ENCODE data around the gene UNK. TPM values are rescaled to one million over a fixed set of nuclear protein-coding genes. Genes with fewer than 3 reads are reported as not detected.
A peak's percentile ranks its signal among the peaks of the same experiment; 100 is the strongest.

Gene UNK
- polyA plus RNA-seq, 4 donors: 8.9 to 34.3 (median 16.3) TPM

DNA sequence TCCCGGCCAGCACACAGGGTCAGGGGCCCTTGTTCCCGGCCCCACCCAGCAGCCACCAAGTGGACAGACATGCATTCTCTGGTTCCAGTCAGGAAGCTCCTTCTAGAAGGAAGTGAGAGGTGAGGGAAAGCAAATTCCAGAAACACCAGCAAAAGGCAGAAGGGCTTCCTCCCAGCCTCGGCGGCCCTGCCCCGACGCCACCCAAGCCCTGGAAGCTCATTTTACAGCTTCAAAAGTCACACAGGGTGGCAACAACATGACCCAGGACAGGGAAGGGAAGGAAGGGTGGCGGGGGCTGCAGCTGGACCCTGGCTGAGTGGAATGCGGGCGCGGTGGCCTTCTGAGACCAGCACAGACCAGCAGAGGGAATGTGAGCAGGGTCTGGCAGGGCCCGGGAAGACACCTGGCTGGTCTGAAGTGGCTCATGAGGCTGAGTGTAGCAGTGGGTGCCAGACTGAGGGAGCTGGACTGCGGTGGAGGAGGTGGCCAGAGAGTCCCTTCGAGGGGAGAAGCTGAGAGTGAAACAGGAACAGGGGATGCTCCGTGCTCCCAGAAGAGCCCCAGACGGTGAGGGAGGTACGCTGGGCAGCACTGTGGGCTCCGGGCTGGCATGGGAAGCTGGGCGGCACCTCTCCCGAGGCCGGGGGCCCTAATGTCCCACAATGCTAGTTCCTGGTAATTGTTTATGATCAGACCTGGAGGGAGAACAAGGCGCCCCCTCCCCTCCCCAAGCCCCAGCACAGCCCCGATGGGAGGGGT, 61.5 kb downstream of the UNK start:
- no peaks in the 10 kb centered on the region for H3K9me3 ChIP-seq (ENCODE audit: control insufficient read depth in 2 of 2, insufficient read depth in 1 of 2, low read depth in 1 of 2, low read length in 1 of 2)
- DNase-seq: no peak
- no peaks in the 10 kb centered on the region for H3K27me3 ChIP-seq (ENCODE audit: control insufficient read depth in 3 of 3, insufficient read depth in 3 of 3, low read length in 3 of 3)
- no peak overlapping the region for H3K4me3 ChIP-seq (ENCODE audit: low read depth in 1 of 3, low read length in 3 of 3)
- 77 to 81% (median 79%) methylated on average over 22 of the region's 22 CpGs for WGBS, 3 donors
- H3K36me3 ChIP-seq (ENCODE audit: control insufficient read depth in 3 of 3, insufficient read depth in 2 of 3, low read depth in 1 of 3, low read length in 3 of 3): peaks cover 17 to 76% (median 18%) of the 10 kb centered on the region in 3 donors
- H3K4me1 ChIP-seq (ENCODE audit: control insufficient read depth in 3 of 3, insufficient read depth in 2 of 3, low read depth in 1 of 3, low read length in 2 of 3): peaks cover 2 to 57% (median 7%) of the 10 kb centered on the region in 3 donors
- no peak for FAIRE-seq
- H3K27ac ChIP-seq (ENCODE audit: low read depth in 1 of 3, low read length in 2 of 3): peak overlapping the region; percentile 41 to 99 (median 84)

DNA sequence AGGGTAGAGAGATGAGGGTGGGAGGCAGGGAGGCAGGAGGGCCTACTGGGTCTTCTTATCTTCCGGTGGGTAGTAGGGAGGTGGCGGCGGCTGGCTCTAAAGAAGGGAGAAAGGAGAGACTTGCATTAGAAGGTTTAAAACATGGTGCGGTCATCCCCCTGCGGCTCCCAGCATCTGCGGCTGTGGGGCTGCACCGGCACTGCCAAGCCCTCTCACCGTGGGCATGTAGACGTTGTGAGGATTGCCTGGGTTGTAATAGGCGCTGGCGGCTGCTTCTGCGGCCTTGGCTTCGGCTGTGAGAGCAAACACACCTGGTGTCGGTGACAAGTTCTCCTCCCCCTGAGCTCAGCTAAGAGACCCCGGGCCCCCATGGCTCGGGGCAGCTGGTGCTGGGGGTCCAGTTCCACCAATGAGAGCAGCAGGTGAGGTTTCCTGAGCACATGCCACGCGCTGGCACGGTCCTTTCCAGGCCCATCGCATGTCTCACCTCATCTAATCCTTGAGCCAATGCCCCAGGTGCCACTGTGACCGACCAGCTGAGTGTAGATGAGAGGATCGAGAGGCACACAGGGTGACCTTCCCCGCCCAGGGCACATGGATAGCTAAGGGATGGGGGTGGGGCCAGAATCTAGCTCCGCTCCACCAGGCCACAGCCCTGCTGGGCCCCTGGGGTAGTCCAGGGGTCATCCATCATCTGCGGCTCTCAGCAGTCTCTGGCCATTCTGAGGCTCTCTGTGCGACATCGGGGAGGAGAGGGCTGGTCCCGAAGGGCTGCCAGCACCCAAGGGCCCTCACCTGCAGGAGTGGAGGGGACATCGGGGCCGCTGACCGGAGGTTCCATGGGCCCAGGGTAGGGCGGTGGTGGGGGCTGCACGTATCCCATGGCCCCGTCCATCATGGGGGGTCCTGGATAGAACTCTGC, 62.3 kb downstream of the UNK start:
- DNase-seq: peak in 1 of 2 donors; percentile 77
- no peak overlapping the region for H3K4me3 ChIP-seq (ENCODE audit: low read depth in 1 of 3, low read length in 3 of 3)
- FAIRE-seq: no peak
- no peaks in the 10 kb centered on the region for H3K27me3 ChIP-seq (ENCODE audit: control insufficient read depth in 3 of 3, insufficient read depth in 3 of 3, low read length in 3 of 3)
- H3K4me1 ChIP-seq (ENCODE audit: control insufficient read depth in 3 of 3, insufficient read depth in 2 of 3, low read depth in 1 of 3, low read length in 2 of 3): peaks cover 2 to 57% (median 7%) of the 10 kb centered on the region in 3 donors
- 83 to 87% (median 87%) methylated on average over 33 to 34 of the region's 34 CpGs for WGBS, 3 donors
- peaks cover 17 to 83% (median 21%) of the 10 kb centered on the region in 3 donors for H3K36me3 ChIP-seq (ENCODE audit: control insufficient read depth in 3 of 3, insufficient read depth in 2 of 3, low read depth in 1 of 3, low read length in 3 of 3)
- H3K27ac ChIP-seq (ENCODE audit: low read depth in 1 of 3, low read length in 2 of 3): peak overlapping the region in 1 of 3 donors; percentile 99
- no peaks in the 10 kb centered on the region for H3K9me3 ChIP-seq (ENCODE audit: control insufficient read depth in 2 of 2, insufficient read depth in 1 of 2, low read depth in 1 of 2, low read length in 1 of 2)

DNA sequence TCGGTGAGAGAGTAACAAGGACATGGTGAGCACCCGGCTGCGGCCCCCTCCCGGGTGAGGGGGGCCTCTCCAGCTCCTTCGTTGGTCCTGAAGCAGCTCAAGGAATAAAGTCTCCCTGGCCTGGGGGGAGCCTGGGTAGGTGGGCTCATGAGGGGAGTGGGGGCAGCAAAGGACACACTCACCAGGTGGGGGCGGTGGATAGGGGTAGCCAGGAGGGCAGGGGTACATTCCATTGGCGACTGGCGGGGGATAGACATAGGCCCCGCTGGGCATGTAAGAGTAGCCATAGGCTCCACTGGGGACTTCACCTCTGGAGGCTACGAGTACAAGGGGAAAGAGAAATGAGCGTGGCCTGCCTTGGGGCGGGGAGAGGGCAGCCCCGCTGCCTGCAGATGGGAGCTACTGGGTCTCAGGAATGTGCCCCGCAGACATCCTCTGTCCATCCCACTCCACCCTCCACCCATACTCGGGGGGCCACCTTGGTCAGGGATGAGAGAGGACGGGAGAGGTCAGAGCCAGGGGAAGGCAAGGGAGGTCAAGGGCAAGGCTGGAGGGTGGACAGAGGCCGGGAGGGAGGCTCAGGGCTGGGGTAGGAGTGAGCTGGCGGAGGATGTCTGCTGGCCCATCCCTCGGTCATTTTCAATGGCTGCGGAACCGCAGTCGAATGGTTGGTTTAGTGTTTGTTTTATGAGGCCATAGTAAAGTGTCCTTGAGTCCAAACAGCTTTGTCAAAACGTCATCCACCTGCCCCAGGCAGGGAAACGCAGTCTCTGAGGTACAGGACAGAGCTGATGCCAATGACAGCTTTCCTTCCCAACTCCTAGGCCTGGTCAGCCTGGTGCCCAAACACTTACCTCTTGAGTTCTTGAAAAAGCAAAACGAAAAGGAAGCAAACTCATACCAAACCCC, 63.3 kb downstream of the UNK start:
- Histone ChIP-seq H3K27ac (ENCODE audit: low read depth in 1 of 3, low read length in 2 of 3) (peak overlapping the region in 2 of 3 donors; percentile 41 to 99), H3K4me3 (ENCODE audit: low read depth in 1 of 3, low read length in 3 of 3) (no peak overlapping the region), H3K27me3 (ENCODE audit: control insufficient read depth in 3 of 3, insufficient read depth in 3 of 3, low read length in 3 of 3) (no peaks in the 10 kb centered on the region), H3K9me3 (ENCODE audit: control insufficient read depth in 2 of 2, insufficient read depth in 1 of 2, low read depth in 1 of 2, low read length in 1 of 2) (no peaks in the 10 kb centered on the region), H3K4me1 (ENCODE audit: control insufficient read depth in 3 of 3, insufficient read depth in 2 of 3, low read depth in 1 of 3, low read length in 2 of 3) (peaks cover 2 to 57% (median 7%) of the 10 kb centered on the region in 3 donors), H3K36me3 (ENCODE audit: control insufficient read depth in 3 of 3, insufficient read depth in 2 of 3, low read depth in 1 of 3, low read length in 3 of 3) (peaks cover 17 to 75% (median 21%) of the 10 kb centered on the region in 3 donors)
- DNase-seq (no peak), FAIRE-seq (no peak)
- 86 to 89% (median 87%) methylated on average over 25 of the region's 25 CpGs for WGBS, 3 donors

DNA sequence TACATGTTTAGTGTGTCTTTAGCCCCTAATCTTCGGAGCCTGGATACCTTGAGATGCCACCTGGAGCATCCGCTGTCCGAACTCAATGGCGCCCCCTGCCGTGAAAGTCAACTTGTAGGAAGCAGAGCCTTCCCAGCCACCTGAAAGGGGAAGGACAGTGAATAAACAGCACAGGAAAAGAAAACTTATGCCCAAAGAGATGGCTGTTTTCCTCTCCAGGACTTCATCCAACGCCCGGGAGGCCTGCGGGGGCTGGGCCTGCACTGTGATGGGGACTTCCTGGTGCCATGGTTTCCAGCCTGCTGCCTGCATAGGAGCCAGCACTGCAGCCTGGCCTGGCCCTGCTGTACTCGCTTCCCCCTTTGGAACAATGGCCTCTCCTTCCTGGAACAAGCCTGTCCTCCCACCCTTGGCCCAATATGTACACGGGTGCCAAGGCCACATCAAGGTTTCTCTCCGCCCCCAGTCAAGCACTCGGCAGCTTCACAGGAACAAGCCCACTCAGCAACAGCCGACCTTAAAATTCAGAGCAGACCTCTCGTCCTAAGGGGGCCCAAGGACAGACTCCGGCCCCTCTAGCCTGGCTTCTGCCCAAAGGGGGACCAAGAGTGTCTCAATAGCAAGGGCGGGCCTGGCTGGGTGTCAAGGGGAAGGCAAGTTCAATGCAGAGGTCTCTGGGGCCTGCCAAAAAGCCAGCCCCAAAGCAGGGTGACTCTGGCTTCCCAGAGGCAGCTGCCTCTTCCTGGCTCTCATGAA, 64.1 kb downstream of the UNK start:
- peak; percentile 73 to 85 for DNase-seq
- Histone ChIP-seq H3K27me3 (ENCODE audit: control insufficient read depth in 3 of 3, insufficient read depth in 3 of 3, low read length in 3 of 3) (no peaks in the 10 kb centered on the region), H3K27ac (ENCODE audit: low read depth in 1 of 3, low read length in 2 of 3) (peak overlapping the region in 2 of 3 donors; percentile 41 to 99), H3K4me3 (ENCODE audit: low read depth in 1 of 3, low read length in 3 of 3) (no peak overlapping the region), H3K9me3 (ENCODE audit: control insufficient read depth in 2 of 2, insufficient read depth in 1 of 2, low read depth in 1 of 2, low read length in 1 of 2) (no peaks in the 10 kb centered on the region), H3K4me1 (ENCODE audit: control insufficient read depth in 3 of 3, insufficient read depth in 2 of 3, low read depth in 1 of 3, low read length in 2 of 3) (peaks cover 2 to 51% (median 7%) of the 10 kb centered on the region in 3 donors), H3K36me3 (ENCODE audit: control insufficient read depth in 3 of 3, insufficient read depth in 2 of 3, low read depth in 1 of 3, low read length in 3 of 3) (peaks cover 17 to 72% (median 21%) of the 10 kb centered on the region in 3 donors)
- 46 to 49% (median 48%) methylated on average over 16 of the region's 16 CpGs for WGBS, 3 donors
- no peak for FAIRE-seq

DNA sequence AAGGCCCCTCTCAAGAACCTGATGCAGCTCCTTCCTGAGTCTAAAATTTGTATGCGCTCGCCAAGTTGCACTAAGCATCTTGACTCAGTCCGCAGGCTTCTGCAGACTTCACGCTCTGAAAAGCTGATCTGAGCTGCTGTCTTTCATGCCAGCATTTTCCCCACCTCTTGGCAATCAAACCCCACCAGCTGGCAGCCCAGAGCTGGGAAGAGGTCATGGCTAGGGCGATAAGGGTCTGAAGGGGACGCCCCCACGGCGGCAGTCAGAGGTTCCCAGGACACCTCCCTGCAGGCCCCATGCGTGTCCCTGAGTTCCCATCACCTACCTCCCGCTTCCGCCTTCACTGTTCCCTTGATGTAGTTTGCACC, 64.7 kb downstream of the UNK start:
- DNase-seq (no peak), FAIRE-seq (no peak)
- peaks cover 17 to 72% (median 21%) of the 10 kb centered on the region in 3 donors for H3K36me3 ChIP-seq (ENCODE audit: control insufficient read depth in 3 of 3, insufficient read depth in 2 of 3, low read depth in 1 of 3, low read length in 3 of 3)
- H3K4me3 ChIP-seq (ENCODE audit: low read depth in 1 of 3, low read length in 3 of 3): no peak overlapping the region
- WGBS, 3 donors: 88 to 96% (median 92%) methylated on average over 11 of the region's 11 CpGs
- no peaks in the 10 kb centered on the region for H3K27me3 ChIP-seq (ENCODE audit: control insufficient read depth in 3 of 3, insufficient read depth in 3 of 3, low read length in 3 of 3)
- no peaks in the 10 kb centered on the region for H3K9me3 ChIP-seq (ENCODE audit: control insufficient read depth in 2 of 2, insufficient read depth in 1 of 2, low read depth in 1 of 2, low read length in 1 of 2)
- peak overlapping the region in 2 of 3 donors; percentile 27 to 38 for H3K27ac ChIP-seq (ENCODE audit: low read depth in 1 of 3, low read length in 2 of 3)
- peaks cover 2 to 49% (median 9%) of the 10 kb centered on the region in 3 donors for H3K4me1 ChIP-seq (ENCODE audit: control insufficient read depth in 3 of 3, insufficient read depth in 2 of 3, low read depth in 1 of 3, low read length in 2 of 3)

DNA sequence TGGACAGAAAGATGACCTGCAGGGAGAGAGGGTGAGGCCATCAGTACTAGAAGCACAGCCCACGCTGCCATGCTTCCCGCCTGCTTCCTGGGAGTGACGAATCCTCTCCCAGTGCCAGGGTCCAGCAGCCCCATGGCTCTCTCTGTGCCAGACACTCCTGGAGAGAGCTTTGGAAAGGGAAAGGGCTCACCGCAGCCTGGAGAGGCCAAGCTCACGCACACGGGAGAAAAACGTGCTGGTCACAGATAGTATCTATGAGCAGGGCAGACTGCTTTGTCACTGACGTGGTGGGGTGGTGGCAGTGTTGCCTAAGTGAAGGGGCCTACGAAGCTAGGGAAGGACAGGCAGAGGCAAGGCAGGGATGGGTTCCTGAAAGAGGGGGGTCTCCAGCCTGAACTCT, 65.1 kb downstream of the UNK start:
- H3K4me3 ChIP-seq (ENCODE audit: low read depth in 1 of 3, low read length in 3 of 3): no peak overlapping the region
- WGBS, 3 donors: 87 to 94% (median 94%) methylated on average over 9 of the region's 9 CpGs
- H3K9me3 ChIP-seq (ENCODE audit: control insufficient read depth in 2 of 2, insufficient read depth in 1 of 2, low read depth in 1 of 2, low read length in 1 of 2): no peaks in the 10 kb centered on the region
- FAIRE-seq: no peak
- H3K4me1 ChIP-seq (ENCODE audit: control insufficient read depth in 3 of 3, insufficient read depth in 2 of 3, low read depth in 1 of 3, low read length in 2 of 3): peaks cover 2 to 48% (median 13%) of the 10 kb centered on the region in 3 donors
- H3K27me3 ChIP-seq (ENCODE audit: control insufficient read depth in 3 of 3, insufficient read depth in 3 of 3, low read length in 3 of 3): no peaks in the 10 kb centered on the region
- no peak for DNase-seq
- H3K36me3 ChIP-seq (ENCODE audit: control insufficient read depth in 3 of 3, insufficient read depth in 2 of 3, low read depth in 1 of 3, low read length in 3 of 3): peaks cover 17 to 72% (median 21%) of the 10 kb centered on the region in 3 donors
- peak overlapping the region in 1 of 3 donors; percentile 38 for H3K27ac ChIP-seq (ENCODE audit: low read depth in 1 of 3, low read length in 2 of 3)

DNA sequence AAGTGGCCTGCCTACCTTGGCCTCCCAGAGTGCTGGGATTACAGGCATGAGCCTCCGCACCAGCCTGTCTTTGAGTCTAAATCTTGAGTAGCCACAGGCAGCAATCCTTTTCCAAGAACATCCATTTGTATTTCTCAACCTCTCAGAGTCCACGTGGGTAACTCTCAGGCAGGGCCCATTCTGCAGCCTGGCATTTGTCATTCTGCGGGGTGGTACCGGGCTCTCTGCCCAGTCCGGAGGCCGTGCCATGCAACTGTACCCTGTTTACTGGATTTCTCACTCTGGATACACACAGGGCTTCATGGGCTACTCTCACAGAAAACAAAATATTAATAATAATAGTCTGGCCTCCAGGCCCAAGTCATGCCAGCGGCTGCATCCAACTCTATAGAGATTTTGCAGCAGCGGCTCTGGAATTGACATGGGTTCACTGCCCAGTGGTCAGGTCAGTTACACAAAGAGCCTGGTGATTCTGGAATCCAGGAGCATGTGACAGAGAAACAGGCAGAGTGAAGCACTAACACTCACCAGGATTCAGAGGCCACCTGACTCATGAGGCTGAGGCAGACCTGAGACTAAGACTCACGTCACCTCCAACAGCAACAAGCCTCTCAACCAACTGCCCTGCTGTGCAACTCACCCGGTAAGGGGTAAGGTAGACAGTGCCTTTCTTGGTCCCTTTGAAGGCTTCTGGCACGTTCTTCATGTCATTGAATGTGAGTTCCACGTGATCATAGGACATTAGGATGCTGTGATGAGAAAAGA, 66.5 kb downstream of the UNK start:
- peaks cover 2 to 34% (median 6%) of the 10 kb centered on the region in 3 donors for H3K4me1 ChIP-seq (ENCODE audit: control insufficient read depth in 3 of 3, insufficient read depth in 2 of 3, low read depth in 1 of 3, low read length in 2 of 3)
- no peak overlapping the region for H3K4me3 ChIP-seq (ENCODE audit: low read depth in 1 of 3, low read length in 3 of 3)
- H3K27ac ChIP-seq (ENCODE audit: low read depth in 1 of 3, low read length in 2 of 3): no peak overlapping the region
- H3K27me3 ChIP-seq (ENCODE audit: control insufficient read depth in 3 of 3, insufficient read depth in 3 of 3, low read length in 3 of 3): no peaks in the 10 kb centered on the region
- H3K9me3 ChIP-seq (ENCODE audit: control insufficient read depth in 2 of 2, insufficient read depth in 1 of 2, low read depth in 1 of 2, low read length in 1 of 2): no peaks in the 10 kb centered on the region
- no peak for DNase-seq
- FAIRE-seq: no peak
- 93 to 95% (median 94%) methylated on average over 12 of the region's 12 CpGs for WGBS, 3 donors
- peaks cover 17 to 62% (median 21%) of the 10 kb centered on the region in 3 donors for H3K36me3 ChIP-seq (ENCODE audit: control insufficient read depth in 3 of 3, insufficient read depth in 2 of 3, low read depth in 1 of 3, low read length in 3 of 3)

Data from small intestine (tissue), 7 donors.